HG03025 (cell line): ENCODE measurements around the gene ANKRD28.

Experiments used
- ATAC-seq: cut with Tn5 transposase; IDR thresholded peaks from one replicate; pipeline ENCODE4 v1.9.1; 2021; ENCODE audit warnings: mild to moderate bottlenecking, moderate library complexity; ENCODE audit not compliant: unreplicated experiment, low FRiP score

ANKRD28 gene

GRCh38 chr3:15676259-15676658 is 121.5 kb downstream of the ANKRD28 start:
- ATAC-seq: no peak

DNA sequence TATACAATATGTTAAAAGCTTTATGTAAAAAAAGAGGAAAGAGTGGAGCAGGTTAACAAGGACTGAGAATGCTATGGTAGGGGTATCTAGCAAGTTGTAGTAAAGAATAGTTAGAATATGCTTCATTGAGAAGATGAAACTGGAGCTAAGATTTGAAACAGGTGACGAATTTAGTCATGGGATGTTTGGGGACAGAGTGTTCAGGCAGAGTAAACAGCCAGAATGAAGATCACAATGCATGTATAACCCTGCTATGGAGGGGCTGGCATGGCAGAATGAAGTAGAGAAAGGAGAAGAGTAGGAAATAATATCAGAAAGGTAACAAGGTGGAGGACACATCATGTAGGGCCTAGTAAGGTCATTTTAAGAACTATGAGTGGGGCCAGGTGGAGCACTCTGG is 124.2 kb downstream of the ANKRD28 start:
- no peak for ATAC-seq

GRCh38 chr3:15667484-15667883 is 130.3 kb downstream of the ANKRD28 start:
- no peak for ATAC-seq

DNA sequence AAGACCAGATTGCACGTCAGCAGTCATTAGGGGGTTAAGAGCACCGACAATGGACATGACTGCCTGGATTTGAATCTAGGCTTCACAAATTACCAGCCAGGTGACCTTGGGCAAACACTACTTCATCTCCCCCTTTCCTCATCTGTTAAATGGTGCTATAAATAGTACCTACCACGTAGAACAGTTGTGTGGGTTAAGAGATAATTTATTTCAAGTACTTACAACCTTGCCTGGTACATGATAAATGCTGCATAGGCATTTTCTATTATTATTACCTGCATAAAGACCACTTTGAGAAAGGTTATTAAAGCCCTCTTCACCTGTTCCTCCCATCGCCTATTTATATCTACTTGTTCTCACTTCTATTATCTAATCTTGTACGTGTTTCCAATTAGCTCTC is 131.5 kb downstream of the ANKRD28 start:
- no peak for ATAC-seq

GRCh38 chr3:15665510-15666150 is 132.1 kb downstream of the ANKRD28 start:
- no peak for ATAC-seq

DNA sequence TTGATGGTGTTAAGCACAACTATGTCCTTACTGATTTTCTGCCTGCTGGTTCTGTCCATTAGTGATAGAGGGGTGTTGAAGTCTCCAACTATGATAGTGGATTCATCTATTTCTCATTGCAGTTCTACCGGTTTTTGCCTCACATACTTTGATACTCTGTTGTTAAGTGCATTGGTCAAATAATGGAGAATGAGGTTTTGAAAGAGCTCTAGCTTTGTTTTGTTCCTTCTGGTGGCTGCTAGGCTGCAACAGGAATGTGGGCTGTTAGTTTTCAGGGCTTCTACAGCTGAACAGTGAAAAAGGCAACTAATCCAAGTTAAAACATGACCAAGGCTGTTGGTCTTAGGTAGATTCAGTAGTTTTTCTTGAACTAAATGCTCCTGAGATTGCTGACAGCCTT is 133.6 kb downstream of the ANKRD28 start:
- no peak for ATAC-seq

DNA sequence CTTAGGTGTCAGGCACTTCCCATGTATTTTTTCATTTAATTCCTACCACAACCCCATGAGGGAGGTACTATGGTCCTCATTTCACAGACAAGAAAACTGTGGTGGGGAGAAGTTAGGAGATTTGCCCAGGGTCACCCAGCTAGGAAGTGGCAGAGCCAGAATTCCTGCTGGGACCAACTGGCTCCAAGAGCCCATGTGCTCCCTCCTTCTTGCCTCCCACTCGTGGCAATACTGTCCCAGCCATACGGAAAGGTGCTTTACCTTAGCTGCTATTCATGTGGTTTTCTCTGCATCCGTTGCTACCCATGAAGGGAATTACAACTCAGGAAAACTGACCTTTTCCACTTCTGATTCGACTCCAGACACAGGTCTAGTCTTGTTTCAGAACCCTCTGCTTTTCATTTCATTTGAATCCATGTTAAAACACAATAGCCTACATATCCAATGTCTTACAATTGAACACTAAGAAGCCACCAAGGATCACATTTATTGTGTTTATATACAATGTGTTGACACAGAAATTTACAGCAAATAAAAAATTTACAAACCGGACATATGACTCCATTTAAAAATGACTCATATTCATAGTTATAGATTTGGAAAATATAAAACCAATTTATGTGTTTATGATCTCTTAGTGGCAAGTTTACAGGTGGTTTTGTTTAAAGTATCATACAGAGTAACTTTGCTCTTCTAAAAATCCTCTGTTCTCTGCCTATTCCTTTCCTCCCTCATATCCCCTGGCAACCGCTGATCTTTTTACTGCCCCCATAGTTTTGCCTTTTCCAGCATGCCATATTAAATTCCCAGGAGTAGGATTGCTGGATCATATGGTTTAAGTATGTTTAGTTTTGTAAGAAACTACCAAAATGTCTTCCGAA is 137.5 kb downstream of the ANKRD28 start:
- ATAC-seq: no peak

DNA sequence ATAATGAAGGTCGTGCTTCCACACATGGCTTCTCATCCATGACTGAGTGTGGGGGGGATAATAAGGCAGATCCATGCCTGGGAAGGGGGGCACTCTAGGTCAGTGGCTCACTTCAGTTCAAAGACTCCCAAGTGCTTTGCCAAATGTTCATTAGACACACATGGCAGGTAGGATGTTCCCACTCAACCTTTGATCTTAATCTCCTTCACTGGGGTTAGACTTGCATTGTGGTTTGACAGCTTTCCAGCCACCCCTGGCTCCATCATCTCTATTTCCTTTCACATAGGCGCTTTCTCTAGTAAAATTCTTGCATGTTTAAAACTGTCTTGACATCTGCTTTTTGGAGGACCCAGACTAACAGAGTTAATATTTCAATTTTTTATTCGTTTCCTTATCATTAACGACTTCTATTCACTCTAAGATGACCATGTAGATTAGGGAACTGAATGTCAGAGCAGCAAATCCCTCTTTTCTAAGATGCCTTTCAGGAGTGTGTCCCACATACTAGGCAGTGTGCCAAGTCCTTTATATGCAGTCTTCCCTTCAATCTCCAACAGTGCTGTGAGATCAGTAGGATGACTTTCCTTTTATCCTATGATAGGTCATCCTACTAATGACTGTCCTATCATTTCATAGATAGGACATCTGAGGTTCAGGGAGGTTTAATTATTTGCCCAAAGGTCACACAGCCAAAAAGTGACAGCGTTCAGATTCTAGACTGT is 138.4 kb downstream of the ANKRD28 start:
- ATAC-seq: no peak

DNA sequence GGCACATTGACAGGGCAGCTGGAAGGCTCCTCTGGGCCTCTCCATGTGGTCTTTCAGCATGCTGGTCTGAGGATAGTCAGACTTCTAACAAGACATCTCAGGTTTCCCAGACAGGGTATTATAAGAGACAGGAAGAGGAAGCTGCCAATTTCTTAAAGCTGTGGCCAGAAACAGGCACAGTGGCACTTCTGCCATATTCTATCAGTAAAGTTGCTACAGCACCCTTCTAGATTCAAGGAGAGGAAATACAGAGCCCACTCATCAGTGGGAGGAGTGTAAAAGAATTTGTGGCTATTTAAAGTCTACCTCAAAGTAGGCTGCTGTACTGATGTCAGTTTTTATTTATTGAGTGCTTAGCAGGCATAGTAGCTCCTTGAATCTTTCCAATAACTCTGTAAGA is 140.8 kb downstream of the ANKRD28 start:
- ATAC-seq: no peak

DNA sequence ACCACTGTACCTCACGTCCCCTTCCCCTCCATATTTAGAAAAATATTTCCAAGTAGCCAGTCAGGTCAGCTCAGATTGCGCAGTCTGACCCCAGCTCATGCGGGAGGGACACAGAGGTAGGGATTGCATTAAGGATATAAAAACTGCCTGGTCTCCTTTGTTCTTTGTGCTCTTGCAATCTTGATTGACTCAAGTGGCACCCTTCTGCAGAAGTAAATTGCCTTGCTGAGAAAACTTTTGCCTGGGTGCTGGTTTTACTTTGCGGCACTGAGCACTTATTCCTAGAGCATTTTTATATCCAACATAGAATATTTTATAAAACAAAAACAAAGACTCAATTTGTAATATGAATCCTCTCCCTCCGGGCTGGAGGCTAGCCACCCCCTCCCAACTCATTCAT is 141.4 kb downstream of the ANKRD28 start:
- ATAC-seq: no peak

DNA sequence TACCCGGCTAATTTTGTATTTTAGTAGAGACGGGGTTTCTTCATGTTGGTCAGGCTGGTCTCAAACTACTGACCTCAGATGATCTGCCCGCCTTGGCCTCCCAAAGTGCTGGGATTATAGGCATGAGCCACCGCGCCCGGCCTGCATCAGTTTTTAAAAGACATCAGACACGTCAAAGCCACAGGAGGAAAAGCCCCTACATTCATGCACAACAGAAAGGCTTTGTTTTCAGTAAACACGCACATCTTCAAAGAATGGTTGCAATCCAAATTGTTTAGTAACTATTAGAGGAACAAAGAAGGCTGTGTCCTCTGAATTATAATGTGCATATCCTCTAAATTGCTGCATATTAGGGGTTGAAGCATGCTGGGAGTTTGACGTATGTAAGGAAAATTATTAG is 142.9 kb downstream of the ANKRD28 start:
- no peak for ATAC-seq

GRCh38 chr3:15654127-15654526 is 143.7 kb downstream of the ANKRD28 start:
- ATAC-seq: no peak

DNA sequence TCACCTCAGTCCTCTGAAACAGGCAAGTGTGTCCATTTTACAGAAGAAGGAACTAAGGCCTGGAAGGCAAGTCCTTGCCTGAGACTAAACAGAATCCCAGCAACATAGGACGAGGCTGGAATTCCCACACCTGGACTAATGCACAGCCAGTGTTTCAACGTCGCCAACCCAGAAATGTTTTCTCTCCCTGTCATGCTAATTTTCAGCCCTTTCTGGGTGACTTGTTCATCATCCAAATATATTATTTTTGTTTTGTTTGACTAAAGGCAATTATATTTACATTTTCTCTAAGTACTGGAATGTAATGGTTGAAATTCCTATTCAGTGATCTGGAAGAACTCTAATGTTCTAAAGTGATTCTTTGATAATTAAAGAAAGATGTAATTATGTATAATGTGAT is 144.5 kb downstream of the ANKRD28 start:
- ATAC-seq: no peak

DNA sequence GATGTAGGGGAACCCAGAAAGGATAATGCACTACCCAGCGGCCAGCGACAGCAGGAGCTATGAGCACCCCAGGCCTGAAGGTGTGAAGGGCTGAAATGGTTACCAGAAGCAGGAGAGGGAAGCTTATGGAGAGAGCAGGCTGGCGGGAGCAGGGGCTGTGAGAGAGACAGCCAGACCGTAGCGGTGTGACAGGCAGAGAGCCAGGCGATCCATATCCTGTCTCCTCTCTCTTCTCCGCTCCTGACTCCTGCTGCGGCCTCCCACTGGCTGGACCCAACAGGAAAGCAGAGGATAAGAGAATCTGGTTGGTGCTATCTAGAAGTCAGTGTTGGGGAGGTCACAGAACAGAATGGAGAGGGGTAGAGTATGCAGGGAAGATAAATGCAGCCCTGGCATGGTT is 146.4 kb downstream of the ANKRD28 start:
- no peak for ATAC-seq

GRCh38 chr3:15649858-15650257 is 147.9 kb downstream of the ANKRD28 start:
- no peak for ATAC-seq

- no peak for ATAC-seq
These were observed 148.4 kb downstream of the ANKRD28 start for GRCh38 chr3:15649341-15649740.

DNA sequence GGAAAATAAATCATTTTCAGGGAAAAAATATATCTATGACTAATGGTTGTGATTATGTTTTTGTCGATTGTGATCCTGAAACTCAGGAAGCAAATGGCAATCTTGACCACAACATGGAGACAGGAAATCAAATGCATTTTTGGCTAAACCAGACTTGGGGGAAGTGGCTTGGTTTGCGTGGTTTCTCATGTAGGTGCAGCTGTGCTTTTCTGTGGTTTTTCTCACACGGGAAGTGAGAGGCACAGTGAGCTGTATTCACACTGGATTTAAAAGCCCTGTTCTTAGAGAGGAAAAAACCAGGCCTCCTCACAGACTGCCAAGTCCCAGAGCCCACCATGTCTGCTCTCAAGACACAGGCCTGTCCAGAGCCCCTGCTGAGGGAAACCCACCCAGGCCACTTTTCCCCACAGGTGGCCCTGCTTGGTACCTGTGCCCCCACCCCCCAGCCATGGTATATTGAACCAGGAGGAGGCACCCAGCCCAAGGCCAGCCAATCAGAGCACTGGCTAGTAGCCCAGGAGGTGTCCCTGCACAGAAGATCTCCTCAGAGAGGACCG is 150.1 kb downstream of the ANKRD28 start:
- peak; percentile 93 for ATAC-seq

DNA sequence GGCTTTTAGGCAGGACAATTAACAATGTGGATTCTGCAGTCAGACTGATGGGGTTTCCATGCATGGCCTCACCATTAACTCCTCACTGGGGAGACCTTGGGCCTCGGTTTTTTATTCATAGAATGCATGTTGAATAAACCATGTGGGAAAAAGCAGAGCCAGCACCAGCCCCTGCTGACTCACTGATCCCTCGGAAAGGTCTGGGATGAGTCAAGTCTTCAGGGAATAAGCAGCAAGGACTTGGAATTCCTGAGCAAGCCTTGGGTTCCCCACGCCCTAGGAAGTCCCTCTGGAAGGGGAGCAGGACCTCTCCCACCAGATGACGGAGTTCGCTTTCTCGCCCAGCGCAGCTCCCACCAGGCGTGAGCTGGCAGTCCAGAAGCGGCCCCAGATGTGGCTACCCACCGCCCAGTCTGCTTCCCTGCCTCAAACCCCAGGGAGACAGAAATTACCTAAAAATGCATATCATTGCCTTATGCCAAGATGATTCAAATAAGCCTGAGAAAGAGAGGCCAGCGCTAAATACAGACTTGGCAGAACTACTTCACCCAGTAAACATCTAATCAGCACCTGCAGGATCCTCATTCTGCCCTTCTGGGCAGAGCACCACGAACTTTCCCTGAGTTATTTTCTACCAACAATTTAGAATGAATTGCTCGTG is 150.8 kb downstream of the ANKRD28 start:
- ATAC-seq: no peak

DNA sequence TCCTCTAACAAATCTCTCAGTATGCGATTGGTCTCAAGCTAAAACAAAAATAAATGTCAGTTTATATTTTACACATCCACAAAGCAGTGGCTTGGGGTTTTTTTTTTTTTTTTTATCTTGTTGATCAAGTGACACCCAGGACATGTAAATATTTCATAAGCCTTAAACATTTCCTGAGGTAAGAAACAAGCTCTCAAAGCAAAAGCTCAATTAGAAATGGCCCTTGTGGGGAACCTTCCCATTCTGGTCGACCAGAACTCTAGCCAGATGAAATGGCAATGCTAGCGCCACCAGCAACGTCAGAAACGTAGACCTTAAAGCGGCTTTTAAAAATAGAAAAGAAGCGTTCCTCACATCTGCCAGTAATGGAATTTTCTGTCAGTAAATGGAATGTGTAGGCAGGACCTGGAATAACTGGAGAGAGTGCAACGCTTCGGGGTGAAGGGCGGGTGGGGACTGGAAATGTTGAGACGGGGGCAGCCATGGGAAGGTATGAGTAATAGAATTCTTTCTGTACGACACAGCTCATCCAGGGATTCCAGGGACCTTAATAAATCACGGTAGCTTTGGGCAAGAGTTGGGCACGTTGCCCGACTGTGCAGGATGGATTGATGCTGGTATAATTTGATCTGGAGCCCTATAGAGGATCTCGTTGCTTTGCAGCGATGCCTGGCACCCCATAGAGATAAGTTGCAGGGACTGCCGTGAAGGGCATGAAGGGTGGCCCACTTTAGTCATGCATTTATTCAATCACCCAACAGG is 151.9 kb downstream of the ANKRD28 start:
- no peak for ATAC-seq

DNA sequence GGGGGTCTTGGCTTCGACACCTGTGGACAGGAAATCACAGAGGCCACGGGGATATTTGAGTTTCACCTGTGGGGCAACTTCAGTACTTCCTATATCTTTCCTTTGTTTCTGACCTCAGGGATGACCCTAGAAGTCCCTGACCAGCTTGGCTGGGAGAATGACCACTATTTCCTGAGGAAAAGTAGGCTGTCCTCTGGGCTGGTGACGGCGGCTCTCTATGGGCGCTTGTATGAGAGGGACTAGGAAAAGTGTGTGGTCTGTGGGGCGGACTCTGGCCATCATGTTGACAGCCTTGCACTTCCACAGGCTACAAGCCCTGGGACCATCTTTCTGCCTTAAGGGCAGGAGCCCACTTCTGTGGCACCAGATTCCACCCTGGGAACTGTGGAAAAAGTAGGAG is 152.5 kb downstream of the ANKRD28 start:
- ATAC-seq: no peak
